SH-SY5Y (cell line): ENCODE data around the gene PRG2.

Experiments
- GATA2 ChIP-seq: IDR thresholded peaks from 2 replicates; pipeline ENCODE4 v1.6.1; 2011; ENCODE audit warnings: mild to moderate bottlenecking, low read depth, low read length
- GATA3 ChIP-seq: IDR thresholded peaks from 2 replicates; pipeline ENCODE4 v1.6.1; 2011; ENCODE audit warnings: low read depth, mild to moderate bottlenecking, low read length, moderate library complexity

- TF ChIP-seq GATA2 = no peak
- TF ChIP-seq GATA3 = no peak
Observed at GRCh38 chr11:57342702-57343101, 47.7 kb downstream of the PRG2 start.
